GM10248 (cell line): Measurements from ENCODE around the gene BCL3.
"Not testable (repeated sequence)": the region's sequence is repeated elsewhere in the genome, so short reads cannot be mapped to it uniquely, and the experiment has no call there.

ENCODE experiments used
- CTCF ChIA-PET: fragments of 300-600 bp; sonication (Branson Sonifier 250); formaldehyde crosslinking; extraction: SDS; loops from one replicate; lab custom pipeline; 2021; ENCODE audit warnings: antibody characterized with exemption; lab: Yijun Ruan, JAX
- POLR2A ChIA-PET: fragments of 350-650 bp; sonication (Branson Sonifier 250); formaldehyde crosslinking; extraction: SDS; loops from one replicate; lab custom pipeline; 2020; ENCODE audit warnings: antibody characterized with exemption; lab: Yijun Ruan, JAX
- DNase-seq: peaks from one replicate; pipeline ENCODE4 v3.0.0; 2012; ENCODE audit errors: extremely low spot score
- TF ChIP-seq, protein P1 (sequence below): IDR thresholded peaks from 2 replicates; pipeline ENCODE4 v1.5.1; 2012; ENCODE audit warnings: mild to moderate bottlenecking, low read depth; ENCODE audit errors: extremely low read depth, missing control alignments, control extremely low read depth

Gene BCL3

DNA sequence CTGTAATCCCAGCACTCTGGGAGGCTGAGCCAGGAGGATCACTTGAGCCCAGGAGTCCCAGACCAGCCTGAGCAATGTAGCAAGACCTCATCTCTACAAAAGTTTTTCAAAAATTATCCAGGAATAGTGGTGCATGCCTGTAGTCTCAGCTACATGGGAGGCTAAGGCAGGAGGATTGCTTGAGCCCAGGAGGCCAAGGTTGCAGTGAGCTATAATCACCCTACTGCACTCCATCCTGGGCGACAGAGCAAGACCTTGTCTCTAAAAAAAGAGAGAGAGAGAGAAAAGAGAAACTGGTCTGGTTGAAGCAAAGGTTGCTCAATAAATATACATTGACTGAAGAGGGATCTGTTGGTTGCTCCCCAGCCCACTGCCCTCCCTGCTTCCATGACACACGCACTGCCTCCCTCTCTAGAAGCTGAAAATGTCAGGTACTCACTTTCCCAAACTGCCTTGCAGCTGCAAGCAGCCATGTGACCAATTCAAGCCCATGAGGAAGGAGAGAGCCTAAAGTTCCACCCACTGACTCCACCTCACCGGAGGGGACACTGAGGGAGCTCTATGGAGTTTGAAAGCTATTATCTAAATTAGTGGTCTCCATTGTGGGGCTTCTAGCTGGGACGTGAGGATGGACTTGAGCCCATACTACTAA, 35.5 kb upstream of the BCL3 start:
- no peak for DNase-seq
- POLR2A ChIA-PET, result no interaction called here
- CTCF ChIA-PET, result interaction anchor here (0.8 to 4.9 kb wide), 11 partner anchors 10 to 133 kb away, joined by 3 to 49 read pairs (median 4); partner anchors contain the start of gene NECTIN2
- TF ChIP-seq, protein P1, sequence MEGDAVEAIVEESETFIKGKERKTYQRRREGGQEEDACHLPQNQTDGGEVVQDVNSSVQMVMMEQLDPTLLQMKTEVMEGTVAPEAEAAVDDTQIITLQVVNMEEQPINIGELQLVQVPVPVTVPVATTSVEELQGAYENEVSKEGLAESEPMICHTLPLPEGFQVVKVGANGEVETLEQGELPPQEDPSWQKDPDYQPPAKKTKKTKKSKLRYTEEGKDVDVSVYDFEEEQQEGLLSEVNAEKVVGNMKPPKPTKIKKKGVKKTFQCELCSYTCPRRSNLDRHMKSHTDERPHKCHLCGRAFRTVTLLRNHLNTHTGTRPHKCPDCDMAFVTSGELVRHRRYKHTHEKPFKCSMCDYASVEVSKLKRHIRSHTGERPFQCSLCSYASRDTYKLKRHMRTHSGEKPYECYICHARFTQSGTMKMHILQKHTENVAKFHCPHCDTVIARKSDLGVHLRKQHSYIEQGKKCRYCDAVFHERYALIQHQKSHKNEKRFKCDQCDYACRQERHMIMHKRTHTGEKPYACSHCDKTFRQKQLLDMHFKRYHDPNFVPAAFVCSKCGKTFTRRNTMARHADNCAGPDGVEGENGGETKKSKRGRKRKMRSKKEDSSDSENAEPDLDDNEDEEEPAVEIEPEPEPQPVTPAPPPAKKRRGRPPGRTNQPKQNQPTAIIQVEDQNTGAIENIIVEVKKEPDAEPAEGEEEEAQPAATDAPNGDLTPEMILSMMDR, result no peak

DNA sequence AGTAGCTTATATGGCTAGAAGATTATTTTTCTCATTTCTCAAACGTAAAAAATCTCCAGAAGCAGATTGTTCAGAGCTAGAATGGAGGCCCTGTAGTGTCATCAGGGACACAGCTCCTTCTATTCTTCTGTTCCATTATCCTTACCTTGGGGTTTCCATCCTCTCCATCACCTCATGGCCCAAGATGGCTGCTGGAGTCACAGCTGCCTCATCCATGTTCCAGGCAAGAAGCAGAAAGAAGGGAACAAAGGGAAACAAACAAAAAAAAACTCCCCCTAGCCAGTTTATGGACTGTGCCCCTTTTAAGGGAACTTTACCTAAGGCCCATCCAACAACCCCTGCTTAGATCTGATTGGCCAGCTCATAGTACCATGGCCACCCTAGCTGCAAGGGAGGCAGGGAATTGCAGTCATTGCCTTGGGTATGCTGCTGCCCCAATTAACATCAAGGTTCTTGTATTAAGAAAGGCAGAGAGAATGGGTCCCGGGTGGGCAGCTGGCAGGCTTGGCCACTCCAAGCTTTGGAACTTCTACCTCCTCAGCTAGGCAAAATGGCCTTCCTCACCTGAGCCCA, 33.8 kb upstream of the BCL3 start:
- POLR2A ChIA-PET, result no interaction called here
- DNase-seq, result no peak
- TF ChIP-seq, protein P1, result no peak
- CTCF ChIA-PET, result interaction anchor here (0.9 to 4.9 kb wide), 4 partner anchors 9 to 56 kb away, joined by 3 to 49 read pairs (median 7); no protein-coding TSS in a partner anchor

DNA sequence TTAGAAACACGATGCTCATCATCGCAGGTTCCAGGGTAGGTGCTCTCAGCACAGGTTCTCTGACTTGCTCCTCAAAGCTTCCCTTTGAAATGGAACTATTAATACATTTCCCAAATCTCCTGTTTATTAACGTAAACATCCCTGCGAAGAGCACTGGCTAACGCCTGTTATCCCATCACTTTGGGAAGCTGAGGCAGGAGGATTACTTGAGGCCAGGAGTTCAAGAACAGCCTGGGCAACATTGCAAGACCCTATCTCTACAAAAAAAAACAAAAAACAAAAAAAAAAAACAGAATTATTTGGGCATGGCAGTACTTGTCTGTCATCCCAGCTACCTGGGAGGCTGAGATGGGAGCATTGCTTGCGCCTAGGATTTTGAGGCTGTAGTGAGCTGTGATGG, 30.9 kb upstream of the BCL3 start:
- TF ChIP-seq, protein P1, result no peak
- POLR2A ChIA-PET, result interaction anchor here (0.7 kb wide), 1 partner anchor 25 kb away, joined by 4 read pairs; no protein-coding TSS in a partner anchor

DNA sequence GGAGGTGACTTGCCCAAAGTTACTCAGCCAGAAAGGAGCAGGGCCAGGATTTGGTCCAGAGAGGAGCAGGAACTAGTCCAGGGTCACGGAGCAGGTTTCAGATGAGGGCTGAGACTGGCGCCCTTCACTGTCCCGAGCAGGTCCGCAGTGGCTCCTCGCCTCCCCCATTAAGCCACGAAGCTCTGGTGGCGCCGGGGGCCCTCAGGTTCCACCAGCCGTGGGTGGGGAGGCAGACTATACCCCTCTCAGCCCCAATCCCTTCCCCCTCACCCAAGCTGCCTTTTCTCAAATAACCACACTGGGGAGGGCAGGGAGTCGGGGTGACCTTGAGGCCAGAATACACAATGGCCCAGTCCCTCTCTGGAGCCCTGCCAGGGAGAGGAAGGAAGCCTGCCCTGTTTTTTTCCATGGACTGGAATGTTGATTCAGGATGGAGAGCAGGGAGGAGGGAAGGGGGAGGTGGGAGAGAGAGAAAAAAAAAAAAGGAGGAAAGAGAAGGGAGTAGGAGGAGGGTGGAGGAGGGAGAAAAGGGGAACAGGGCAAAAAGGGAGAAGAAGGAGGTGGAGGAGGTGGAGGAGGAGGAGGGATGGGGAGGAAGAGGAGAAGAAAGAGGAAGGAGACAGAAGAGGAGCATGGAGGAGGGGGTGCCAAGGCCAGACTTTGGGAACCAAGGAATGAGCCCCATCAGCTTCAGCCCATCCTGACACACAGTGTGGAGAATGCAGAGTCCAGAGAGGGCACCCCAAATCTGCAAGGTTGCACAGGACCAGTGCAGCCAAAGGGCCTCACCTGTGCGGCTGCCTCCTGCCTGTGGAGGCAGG, 29.9 kb upstream of the BCL3 start:
- ChIA-PET CTCF (interaction anchor here (1.0 to 18.1 kb wide), 3 partner anchors 9 to 54 kb away, joined by 3 to 513 read pairs (median 126); partner anchors contain the start of gene CBLC), POLR2A (no interaction called here)
- no peak for DNase-seq
- TF ChIP-seq, protein P1, result no peak

More for the DNA sequence above, 30.9 kb upstream of the BCL3 start:
- CTCF ChIA-PET, result interaction anchor here (1.0 to 18.1 kb wide), 3 partner anchors 8 to 55 kb away, joined by 3 to 513 read pairs (median 126); partner anchors contain the start of gene CBLC
- DNase-seq, result no peak

GRCh38 chr19:44719262-44719701, 29.2 kb upstream of the BCL3 start:
- ChIA-PET POLR2A (no interaction called here), CTCF (interaction anchor here (10.2 to 18.1 kb wide), 2 partner anchors 29 to 53 kb away, joined by 126 to 513 read pairs; partner anchors contain the start of gene CBLC)
- no peak for DNase-seq
- TF ChIP-seq, protein P1, result no peak

DNA sequence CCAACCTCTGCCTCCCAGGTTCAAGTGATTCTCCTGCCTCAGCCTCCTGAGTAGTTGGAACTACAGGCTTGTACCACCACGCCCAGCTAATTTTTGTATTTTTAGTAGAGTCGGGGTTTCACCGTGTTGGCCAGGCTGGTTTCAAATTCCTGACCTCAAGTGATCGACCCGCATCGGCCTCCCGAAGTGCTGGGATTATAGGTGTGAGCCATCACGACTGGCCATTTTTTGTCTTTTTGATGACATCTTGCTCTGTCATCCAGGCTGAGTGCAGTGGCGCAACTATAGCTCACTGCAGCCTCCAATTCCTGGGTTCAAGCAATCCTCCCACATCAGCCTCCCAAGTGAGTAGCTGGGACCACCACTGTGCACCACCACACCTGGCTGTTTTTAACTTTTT, 28.1 kb upstream of the BCL3 start:
- POLR2A ChIA-PET, DNase-seq: not testable (repeated sequence)
- CTCF ChIA-PET, result interaction anchor here (0.7 to 18.1 kb wide), 3 partner anchors 30 to 63 kb away, joined by 3 to 513 read pairs (median 126); partner anchors contain the start of gene CBLC
